HG03060 (cell line): ENCODE data around the gene SEMA3G.
A peak's percentile ranks its signal among the peaks of the same experiment; 100 is the strongest.

Experiments used
- ATAC-seq: cut with Tn5 transposase; IDR thresholded peaks from one replicate; pipeline ENCODE4 v1.9.1; 2021; ENCODE audit warnings: low read depth, moderate number of reproducible peaks; ENCODE audit not compliant: unreplicated experiment

The SEMA3G gene

DNA sequence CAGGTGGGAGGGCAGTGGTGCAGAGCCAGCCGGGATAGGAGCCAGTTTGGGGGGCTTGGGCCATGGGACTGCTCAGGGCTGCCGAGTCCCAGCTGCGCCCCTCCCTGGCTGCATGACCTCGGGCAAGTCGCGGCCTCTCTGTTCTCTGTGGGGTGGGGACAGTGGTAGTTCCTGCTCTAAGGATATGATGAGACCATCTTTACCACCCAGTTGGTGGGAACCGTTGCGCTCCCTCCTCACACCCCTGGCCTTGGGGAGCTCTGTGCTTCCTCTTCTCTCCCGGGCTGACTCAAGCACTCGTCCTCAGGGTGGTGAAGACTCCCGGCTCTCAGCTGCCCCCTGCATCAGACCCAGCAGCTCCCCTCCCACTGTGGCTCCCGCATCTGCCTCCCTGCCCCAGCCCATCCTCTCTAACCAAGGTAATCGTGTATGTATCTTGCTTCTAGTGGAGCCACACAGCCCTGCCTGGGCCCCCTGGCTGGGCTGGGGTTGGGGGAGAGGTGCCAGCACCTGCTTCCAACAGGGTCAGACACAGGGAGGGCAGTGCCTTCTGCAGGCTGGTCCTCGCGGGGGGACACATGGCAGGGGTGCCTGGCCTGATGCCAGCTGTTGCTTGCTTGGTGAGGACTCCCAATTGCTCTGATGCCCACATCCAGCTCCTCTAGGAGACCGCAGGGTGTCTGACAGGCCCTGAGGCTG lies 35.1 kb upstream of the SEMA3G start:
- ATAC-seq: no peak

DNA sequence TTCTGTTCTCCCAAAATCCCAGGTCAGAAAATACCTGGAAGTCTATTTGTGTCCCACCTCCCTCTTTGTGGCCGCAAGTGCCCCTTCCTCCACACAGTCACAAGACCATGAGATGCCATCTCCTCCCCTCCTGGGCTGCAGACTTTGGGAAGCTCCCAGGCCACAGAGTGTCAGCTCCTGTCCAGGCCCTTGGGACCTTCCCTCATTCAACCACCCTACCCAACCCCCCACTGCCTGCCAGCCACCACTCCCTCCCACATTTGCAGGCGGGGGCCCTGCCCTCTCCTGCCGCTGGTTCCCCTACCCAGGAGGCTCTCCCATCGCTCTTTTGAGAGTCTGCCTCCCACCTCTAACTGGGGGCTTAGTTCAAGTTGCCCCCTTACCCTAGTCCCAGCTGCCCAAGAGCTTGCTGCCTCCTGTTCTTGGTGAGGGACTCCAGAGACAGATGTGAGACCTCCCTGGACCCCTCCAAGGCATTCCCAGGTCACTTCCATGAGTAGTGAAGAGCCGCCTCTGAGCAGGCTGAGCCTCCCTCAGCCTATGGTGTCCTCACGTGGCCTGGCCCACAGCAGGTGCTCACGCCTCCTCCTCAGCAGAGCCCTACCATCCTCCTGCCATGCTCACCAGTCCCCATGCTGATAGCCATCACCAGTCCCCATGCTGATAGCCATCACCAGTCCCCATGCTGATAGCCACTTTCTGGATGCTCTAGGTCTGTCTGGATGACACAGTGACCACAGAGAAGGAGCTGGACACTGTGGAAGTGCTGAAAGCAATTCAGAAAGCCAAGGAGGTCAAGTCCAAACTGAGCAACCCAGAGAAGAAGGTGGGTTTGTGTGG lies 34.4 kb upstream of the SEMA3G start:
- ATAC-seq: no peak

DNA sequence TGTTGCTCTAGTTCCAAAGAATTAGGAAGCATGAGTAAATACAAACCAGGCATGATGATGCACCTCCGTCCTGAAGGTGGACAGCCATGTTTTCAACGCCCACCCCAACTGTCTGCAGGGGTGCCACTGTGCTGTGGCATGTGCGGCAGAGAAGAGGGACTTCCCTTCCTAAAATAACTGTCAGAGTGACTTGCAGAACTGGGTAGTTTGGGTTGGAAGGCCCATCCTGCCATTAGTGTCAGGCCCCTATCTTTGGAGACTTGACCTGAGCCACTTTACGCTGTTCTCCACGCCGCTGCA lies 32.8 kb upstream of the SEMA3G start:
- no peak for ATAC-seq

DNA sequence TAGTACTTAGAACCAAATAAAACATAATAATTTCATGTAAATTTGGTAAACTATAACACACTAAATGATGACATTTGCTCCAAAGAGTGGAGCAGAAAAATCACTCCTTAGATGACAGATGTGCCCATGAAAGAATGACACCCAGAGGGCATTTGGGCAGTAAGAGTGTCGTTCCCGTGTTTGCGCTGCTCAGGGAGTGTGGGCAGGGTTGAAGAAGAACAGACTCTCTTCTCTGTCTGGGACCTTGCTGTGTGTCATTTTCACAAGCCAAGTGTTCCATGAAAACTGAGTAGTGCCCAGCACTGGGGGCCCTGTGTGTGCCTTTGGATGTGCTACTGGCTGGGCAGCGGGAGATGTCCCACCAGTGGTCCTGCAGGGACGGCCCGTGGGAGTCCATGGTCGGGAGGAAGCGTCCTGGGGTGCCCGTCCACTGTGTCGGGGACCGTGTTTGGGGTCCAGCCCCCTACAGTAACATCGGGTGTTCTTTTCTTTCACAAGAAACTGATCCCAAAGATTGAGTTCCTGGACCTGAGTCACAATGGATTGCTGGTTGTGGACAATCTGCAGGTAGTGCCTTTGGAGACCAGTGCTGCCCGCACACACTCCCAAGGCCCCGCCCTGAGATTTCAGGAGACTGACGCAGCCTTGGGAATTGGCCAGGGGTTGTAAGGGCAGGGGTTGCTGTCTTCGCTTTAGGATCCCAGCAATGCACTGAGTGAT lies 32.3 kb upstream of the SEMA3G start:
- no peak for ATAC-seq

DNA sequence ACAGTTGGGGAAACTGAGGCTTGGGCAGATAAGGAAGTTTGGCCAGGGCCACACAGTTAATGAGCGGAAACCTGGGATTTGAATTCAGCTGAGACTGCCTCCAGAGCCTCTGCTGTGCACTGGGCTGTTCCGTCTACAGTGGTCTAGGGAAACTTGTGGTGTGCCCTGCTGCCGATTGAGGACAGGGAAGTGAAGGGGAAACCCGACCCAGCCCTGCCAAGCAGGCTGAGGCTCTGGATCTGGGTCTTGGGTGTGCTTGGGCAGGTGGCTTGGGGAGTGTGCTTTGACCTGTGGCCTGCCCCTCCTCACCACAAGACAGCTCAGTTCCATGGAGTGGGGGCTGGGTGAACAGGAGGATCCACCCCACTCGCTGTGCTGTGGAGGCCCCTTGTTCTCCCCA lies 28.1 kb upstream of the SEMA3G start:
- no peak for ATAC-seq

DNA sequence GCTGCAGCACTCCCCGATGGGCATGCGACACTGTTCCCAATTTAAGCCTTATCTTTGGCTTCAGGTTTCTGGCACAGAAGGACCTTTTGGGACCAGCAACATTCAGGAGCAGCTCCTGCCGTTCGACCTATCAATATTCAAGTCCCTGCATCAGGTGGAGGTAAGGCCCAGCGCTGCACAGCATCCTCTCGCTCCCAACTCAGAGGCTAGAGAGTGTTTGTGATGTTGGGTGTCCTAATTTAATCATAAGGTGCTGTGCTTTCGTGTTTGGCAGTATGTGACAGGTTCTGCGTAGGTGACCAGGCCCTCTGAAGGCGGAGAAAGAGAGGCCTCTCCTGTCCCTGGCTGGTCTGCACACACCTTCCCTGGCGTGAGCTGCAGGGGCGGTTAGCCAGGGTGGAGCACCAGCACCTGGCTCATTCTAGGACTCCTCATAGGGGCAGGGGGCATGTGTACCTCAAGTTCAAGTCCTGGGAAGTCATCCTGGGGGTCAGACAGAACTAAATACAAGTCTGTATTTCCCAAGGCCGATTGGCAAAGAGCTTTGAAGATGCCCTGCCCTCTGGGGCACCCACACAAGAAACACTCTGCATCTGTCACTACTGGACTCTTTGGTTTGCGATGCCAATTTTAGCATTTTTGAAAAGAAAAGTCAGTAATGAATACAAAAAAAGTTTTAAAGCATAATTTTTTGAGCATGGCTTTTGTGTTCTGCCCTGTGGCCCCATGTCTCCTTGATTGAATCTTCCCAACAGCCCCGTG lies 27.5 kb upstream of the SEMA3G start:
- ATAC-seq: no peak

DNA sequence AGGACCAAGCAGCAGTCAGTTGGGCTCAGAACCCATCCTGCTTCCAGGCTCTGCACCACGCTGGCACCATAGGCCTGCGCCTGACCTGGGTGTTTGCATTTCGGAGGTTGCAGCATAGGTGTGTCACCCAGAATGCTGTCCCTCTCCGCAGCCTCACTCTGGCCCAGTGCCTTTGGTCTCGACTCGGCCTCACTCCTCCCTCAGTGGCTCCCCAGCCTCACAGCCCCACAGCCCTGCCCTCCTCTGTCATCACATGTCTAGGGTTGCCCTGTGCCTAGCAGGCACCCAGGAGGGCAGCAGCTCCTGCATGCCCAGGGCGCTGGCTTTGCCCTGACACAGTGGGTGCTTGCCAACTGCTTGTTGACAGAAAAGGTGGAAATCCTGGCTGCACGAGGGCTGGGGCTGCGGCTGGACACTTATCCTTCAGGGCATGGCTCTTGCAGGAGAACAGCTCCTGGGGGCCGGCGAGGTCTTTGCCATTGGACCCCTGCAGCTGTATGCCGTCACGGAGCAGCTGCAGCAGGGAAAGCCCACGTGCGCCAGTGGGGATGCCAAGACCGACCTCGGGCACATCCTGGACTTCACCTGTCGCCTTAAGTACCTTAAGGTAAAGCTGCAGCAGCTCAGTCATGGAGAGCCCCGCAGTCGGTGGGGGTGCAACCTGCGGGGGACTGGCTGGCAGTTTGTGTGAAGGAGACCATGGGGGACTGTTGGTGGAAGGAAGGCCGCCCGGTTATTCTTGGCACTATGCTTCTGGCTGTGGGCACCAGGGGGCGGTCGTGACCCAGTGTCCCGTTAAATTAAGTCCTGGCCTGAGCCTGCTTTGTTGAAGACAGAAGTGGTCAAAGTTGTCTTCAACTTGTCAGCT lies 26.7 kb upstream of the SEMA3G start:
- no peak for ATAC-seq

DNA sequence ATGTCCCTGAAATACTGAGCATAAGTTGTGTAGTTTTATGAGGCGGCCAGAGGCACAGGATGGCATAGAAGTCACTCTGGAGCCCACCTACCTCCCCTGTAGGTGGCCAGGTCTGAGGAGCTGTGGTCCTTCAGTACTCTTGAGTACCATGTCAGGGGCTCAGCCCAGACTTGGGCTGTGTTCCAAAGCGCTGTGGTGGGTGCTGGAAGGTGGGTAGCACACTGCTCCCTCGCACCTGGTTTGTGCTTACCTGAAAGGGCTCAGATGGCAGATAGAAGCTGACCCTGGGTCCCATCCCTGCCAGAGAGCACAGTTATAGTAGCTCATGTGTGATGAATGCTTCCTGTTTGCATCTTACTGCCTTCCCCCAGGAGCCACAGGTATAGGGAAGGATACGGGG lies 26.0 kb upstream of the SEMA3G start:
- no peak for ATAC-seq

DNA sequence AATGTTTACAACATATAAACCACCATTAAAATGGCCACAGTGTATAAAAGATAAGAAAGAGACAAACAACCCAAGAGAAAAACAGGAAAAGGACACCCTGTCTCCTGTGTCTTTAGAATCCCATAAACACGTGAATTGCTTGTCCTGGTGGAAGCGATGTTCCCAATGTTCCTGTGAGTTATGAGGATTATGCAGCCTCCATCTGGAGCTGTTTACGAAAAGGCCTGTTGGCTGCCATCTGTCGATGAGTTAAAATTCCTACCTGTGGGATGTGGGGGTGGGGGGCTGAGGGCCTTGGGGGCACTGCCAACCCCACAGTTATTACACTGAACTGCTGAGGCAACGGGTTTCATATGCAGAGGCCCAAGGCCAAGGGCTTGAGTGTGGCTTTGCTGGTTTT lies 24.1 kb upstream of the SEMA3G start:
- ATAC-seq: no peak

DNA sequence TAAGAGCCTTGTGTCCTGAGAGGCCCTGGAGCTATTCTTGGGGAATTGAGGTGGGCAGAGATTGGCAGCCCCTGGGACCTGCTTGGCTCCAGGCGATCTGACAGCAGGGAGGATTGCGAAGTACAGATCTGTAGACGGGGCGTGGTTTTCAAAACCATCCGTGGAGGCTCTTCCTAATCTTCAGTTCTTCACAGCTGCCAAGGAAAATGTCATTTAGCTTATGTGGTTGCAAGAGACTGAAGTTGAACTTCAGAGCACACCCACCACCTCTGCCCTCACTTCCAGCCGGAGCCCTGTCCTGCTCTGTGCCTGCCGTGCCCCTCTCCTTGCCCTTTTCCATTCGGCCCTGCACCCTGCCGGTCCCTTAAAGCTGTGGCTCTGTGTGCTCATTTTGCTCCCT lies 23.4 kb upstream of the SEMA3G start:
- ATAC-seq: no peak

DNA sequence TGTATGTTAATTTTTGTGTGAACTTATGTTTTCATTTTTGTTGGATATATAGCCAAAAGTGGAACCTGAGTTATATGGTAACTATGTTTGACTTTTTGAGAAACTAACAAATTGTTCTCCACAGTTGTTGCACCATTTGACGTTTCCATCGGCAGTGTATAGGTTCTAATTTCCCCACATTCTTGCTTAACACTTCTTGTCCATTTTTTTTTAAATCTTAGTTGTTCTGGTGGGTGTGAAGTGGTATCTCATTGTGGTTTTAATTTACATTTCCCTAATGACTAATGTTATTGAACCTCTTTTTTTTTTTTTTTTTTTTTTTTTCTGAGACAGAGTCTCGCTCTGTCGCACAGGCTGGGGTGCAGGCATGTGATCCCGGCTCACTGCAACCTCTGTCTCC lies 18.5 kb upstream of the SEMA3G start:
- no peak for ATAC-seq

DNA sequence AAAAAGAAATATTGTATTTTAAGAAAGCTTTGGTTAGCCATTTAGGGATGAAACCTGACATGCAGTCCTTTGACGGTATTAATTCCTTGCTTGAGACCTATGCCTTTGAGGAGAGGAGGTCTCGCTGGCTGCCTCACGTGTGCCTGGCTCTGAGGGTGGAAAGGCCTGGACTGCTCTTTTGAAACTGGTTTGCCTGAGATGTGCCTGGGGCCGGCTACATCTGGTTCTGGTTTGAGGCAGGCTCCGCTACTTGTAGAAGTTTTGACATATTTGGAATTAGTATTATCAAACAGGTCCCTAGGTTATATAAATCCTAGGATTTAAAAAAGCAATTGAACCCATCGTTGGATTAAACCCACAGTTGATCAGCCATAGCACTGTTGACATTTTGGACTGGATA lies 17.0 kb upstream of the SEMA3G start:
- no peak for ATAC-seq

DNA sequence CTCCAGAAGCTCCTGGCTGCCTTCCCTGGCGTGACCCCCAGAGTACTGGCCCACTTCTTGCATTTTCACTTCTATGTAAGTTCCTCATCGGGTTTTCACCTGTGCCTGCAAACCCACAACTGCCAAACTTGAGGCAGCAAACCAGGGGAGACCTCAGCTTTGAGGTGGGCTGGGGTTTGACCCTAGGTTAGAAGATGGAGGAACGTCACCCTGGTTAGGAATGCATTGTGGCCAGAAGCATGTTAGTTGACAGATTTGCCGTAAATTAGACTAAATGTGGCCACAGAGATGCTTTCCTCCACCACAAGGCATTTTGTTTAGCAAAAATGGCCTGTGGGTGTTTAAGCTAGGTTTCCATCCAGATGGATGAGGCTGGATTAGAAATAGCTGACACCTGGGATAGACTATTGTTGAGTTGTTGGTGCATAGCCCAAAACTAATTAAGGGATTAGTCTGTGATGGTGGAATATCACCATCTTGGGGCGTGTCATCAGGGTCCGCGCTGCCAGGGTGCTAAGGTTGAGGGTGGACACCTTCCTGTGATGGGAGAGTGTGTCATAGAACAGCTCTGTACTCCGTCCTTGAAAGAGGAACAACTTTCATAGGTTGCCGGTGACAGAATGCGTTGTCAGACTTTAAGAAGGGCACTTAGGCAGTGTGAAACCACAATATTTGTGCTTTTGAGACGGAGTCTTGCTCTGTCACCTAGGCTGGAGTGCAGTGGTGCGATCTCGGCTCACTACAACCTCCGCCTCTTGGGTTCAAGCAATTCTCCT lies 14.1 kb upstream of the SEMA3G start:
- ATAC-seq: no peak

DNA sequence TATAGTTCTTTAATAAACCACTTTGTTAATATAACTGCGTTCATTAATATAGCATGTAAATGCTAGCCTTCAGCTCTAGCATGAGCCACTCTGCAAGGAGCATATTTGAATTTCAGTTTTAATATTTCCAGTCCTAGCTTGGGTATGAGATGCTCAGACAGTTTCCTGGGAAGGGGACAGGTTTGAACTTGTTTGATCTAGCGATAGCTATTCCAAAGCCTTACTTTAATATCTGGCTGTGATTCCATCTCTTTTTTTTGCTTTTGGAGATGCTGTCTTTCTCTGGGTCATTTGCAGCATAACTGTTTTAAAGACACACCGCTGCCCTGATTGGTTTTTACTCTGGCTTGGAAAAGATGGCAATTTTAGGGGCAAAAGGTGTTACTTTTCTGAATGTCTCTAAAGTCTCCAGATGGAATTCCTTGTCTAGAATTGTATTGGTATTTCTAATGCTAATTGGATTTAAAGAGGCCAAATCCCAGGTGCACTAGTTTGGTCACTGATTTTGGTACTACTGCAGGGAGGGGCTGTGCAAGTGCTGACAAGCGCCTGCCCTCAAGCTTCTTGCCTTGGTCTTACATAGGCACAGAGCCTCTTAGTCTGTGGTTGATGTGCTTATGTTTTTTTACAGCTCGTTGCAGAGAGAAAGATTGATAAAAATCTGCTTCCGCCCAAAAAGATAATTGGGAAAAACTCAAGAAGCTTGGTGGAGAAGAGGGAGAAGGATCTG lies 13.3 kb upstream of the SEMA3G start:
- ATAC-seq: no peak

DNA sequence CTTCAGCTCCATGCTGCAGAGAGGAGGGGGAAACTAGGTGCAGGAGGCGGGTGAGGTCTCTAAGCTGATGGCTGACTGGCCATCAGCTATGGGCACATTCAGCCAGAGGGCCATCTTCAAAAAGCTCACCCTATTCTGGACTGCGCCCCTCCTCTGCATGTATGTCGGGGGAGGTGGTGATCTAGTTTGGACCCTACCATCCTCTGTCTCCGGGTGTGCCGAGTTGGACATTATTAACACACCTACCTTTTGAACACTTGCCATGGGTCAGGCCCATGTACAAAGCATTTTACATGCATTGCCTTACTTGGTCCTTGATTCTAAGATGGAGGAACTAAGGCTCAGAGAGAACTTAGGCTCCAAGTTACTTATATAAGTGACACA lies 11.9 kb upstream of the SEMA3G start:
- no peak for ATAC-seq

DNA sequence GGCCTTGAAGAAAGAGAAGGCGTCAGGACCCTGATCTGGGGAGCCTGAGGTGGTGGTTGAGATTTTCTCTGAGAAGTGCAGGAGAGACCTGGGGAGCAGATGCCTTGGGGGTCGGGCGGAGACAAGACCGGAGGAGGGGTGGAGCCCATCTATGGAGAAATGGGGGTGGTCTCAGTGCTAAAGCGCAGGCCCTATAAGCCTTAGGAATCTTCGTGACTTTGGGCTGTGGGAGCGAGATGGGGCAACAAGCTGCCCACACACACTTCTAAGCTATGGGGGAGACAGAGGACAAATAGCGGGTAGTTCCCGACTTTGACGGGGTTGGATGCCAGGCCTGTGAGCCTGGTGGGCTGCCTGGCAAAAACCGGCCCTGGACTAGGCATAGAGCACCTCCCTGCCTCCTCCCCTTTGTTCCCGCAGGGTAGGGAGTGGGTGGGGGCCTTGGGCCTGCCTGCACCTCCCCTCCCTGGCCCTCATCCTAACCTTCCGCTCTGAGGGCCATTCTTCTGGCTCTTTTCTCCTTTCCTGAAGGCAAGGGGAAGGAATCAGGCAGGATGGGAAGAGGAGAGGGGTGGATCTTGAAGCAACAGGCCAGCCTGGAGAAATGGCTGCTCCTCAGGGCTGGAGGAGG lies 11.4 kb upstream of the SEMA3G start:
- no peak for ATAC-seq

DNA sequence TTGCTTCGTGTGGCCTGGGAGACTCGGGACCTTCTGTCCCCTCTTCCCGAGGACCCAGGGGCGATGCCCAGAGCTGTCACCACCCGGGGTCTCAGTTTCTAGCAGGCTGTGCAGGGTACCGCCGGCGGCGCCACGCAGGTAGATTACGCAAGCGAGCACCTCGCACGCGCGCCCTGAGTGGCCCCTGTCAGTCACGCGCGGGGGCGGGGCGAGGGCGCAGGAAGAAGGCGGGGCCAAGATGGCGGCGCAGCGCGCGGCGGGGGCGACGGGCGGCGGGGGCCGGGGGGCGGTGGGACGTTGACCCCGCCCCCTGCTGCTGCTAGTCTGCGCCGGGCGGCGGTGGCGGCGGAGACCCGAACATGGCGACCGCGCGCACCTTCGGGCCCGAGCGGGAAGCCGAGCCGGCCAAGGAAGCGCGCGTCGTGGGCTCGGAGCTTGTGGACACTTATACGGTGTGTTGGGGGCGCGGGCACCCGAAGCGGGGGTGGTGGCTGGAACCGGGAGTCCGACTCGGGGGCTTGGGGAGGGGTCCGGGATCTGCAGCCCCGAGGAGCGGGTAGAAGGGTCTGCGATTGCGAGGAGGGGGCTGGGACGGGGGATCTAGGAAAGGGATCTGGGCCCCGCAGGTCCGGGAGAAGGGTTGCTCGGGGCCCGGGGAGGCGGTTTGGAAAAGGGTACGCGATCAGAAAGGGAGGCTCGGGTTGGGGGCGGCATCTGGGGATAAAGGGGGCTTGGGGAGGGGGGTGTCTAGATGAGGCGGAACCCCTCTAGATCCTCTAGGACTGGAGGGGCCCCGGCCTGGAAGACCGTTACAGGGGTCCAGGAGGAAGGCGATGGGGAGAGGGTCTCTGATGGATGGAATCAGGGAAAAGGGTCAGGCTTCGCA lies 10.6 kb upstream of the SEMA3G start, which contains the start of gene NISCH:
Gene NISCH, plus strand, starts transcription at position 322 of the 886 bp plus-strand sequence. Its CDS starts 38 bp downstream, at position 360.
- ATAC-seq: peak; percentile 36
